ENCODE measurements around the gene C20orf202. TPM values are rescaled to one million over a fixed set of nuclear protein-coding genes. Genes with fewer than 3 reads are reported as not detected.

Gene C20orf202
- polyA plus RNA-seq: under 1 TPM; 0.27 to 0.33 TPM

GRCh38 chr20:1202762-1203504 lies at the start of gene C20orf202:
Gene C20orf202 (plus strand): TSS chr20:1203454. CDS start chr20:1203586, 132 bp downstream.
- no peaks in the 10 kb centered on the region for H3K9me3 ChIP-seq (ENCODE audit: control insufficient read depth in 2 of 2, insufficient read depth in 1 of 2, low read depth in 1 of 2, low read length in 1 of 2)
- H3K4me1 ChIP-seq (ENCODE audit: control insufficient read depth in 2 of 2, insufficient read depth in 2 of 2, low read length in 1 of 2): peaks cover 4 to 8% of the 10 kb centered on the region in 2 donors
- H3K4me3 ChIP-seq (ENCODE audit: low read depth in 1 of 2, low read length in 2 of 2): no peak within 1 kb of the TSS
- WGBS, 2 donors: 69 to 73% methylated on average over 5 of the region's 5 CpGs
- H3K27ac ChIP-seq (ENCODE audit: low read depth in 2 of 2, low read length in 1 of 2): peak within 1 kb of the TSS; percentile 46 to 83
- H3K27me3 ChIP-seq (ENCODE audit: control insufficient read depth in 1 of 2, insufficient read depth in 2 of 2, low read length in 2 of 2): no peaks in the 10 kb centered on the region
- no peaks in the 10 kb centered on the region for H3K36me3 ChIP-seq (ENCODE audit: control insufficient read depth in 2 of 2, insufficient read depth in 2 of 2, low read length in 1 of 2)

- no peaks in the 10 kb centered on the region for H3K4me1 ChIP-seq (ENCODE audit: control insufficient read depth in 2 of 2, insufficient read depth in 2 of 2, low read length in 1 of 2)
- no peaks in the 10 kb centered on the region for H3K27me3 ChIP-seq (ENCODE audit: control insufficient read depth in 1 of 2, insufficient read depth in 2 of 2, low read length in 2 of 2)
- H3K36me3 ChIP-seq (ENCODE audit: control insufficient read depth in 2 of 2, insufficient read depth in 2 of 2, low read length in 1 of 2): peaks cover 5 to 11% of the 10 kb centered on the region in 2 donors
- H3K9me3 ChIP-seq (ENCODE audit: control insufficient read depth in 2 of 2, insufficient read depth in 1 of 2, low read depth in 1 of 2, low read length in 1 of 2): no peaks in the 10 kb centered on the region
- H3K27ac ChIP-seq (ENCODE audit: low read depth in 2 of 2, low read length in 1 of 2): no peak overlapping the region
- no peak overlapping the region for H3K4me3 ChIP-seq (ENCODE audit: low read depth in 1 of 2, low read length in 2 of 2)
Measured at GRCh38 chr20:1154226-1154625, 49.0 kb upstream of the C20orf202 start.

- Histone ChIP-seq H3K9me3 (ENCODE audit: control insufficient read depth in 2 of 2, insufficient read depth in 1 of 2, low read depth in 1 of 2, low read length in 1 of 2) (no peaks in the 10 kb centered on the region), H3K27me3 (ENCODE audit: control insufficient read depth in 1 of 2, insufficient read depth in 2 of 2, low read length in 2 of 2) (no peaks in the 10 kb centered on the region), H3K36me3 (ENCODE audit: control insufficient read depth in 2 of 2, insufficient read depth in 2 of 2, low read length in 1 of 2) (peaks cover 5 to 11% of the 10 kb centered on the region in 2 donors), H3K4me1 (ENCODE audit: control insufficient read depth in 2 of 2, insufficient read depth in 2 of 2, low read length in 1 of 2) (no peaks in the 10 kb centered on the region), H3K27ac (ENCODE audit: low read depth in 2 of 2, low read length in 1 of 2) (no peak overlapping the region), H3K4me3 (ENCODE audit: low read depth in 1 of 2, low read length in 2 of 2) (no peak overlapping the region)
- 89 to 97% methylated on average over 1 of the region's 1 CpG for WGBS, 2 donors
Measured at GRCh38 chr20:1154691-1155090, 48.6 kb upstream of the C20orf202 start.

GRCh38 chr20:1155342-1155741 lies 47.9 kb upstream of the C20orf202 start:
- Histone ChIP-seq H3K27me3 (ENCODE audit: control insufficient read depth in 1 of 2, insufficient read depth in 2 of 2, low read length in 2 of 2) (no peaks in the 10 kb centered on the region), H3K4me3 (ENCODE audit: low read depth in 1 of 2, low read length in 2 of 2) (no peak overlapping the region), H3K27ac (ENCODE audit: low read depth in 2 of 2, low read length in 1 of 2) (no peak overlapping the region), H3K9me3 (ENCODE audit: control insufficient read depth in 2 of 2, insufficient read depth in 1 of 2, low read depth in 1 of 2, low read length in 1 of 2) (no peaks in the 10 kb centered on the region), H3K4me1 (ENCODE audit: control insufficient read depth in 2 of 2, insufficient read depth in 2 of 2, low read length in 1 of 2) (no peaks in the 10 kb centered on the region), H3K36me3 (ENCODE audit: control insufficient read depth in 2 of 2, insufficient read depth in 2 of 2, low read length in 1 of 2) (peaks cover 5 to 15% of the 10 kb centered on the region in 2 donors)
- WGBS, 2 donors: 96 to 98% methylated on average over 3 of the region's 3 CpGs

- peaks cover 15 to 39% of the 10 kb centered on the region in 2 donors for H3K36me3 ChIP-seq (ENCODE audit: control insufficient read depth in 2 of 2, insufficient read depth in 2 of 2, low read length in 1 of 2)
- WGBS, 2 donors: 97% methylated on average over 10 of the region's 10 CpGs
Measured at GRCh38 chr20:1160496-1160895, 42.8 kb upstream of the C20orf202 start.

GRCh38 chr20:1160991-1161390 lies 42.3 kb upstream of the C20orf202 start:
- H3K4me1 ChIP-seq (ENCODE audit: control insufficient read depth in 2 of 2, insufficient read depth in 2 of 2, low read length in 1 of 2): no peaks in the 10 kb centered on the region
- no peaks in the 10 kb centered on the region for H3K9me3 ChIP-seq (ENCODE audit: control insufficient read depth in 2 of 2, insufficient read depth in 1 of 2, low read depth in 1 of 2, low read length in 1 of 2)
- H3K27ac ChIP-seq (ENCODE audit: low read depth in 2 of 2, low read length in 1 of 2): no peak overlapping the region
- H3K27me3 ChIP-seq (ENCODE audit: control insufficient read depth in 1 of 2, insufficient read depth in 2 of 2, low read length in 2 of 2): no peaks in the 10 kb centered on the region
- H3K4me3 ChIP-seq (ENCODE audit: low read depth in 1 of 2, low read length in 2 of 2): no peak overlapping the region
- H3K36me3 ChIP-seq (ENCODE audit: control insufficient read depth in 2 of 2, insufficient read depth in 2 of 2, low read length in 1 of 2): peaks cover 14 to 43% of the 10 kb centered on the region in 2 donors
- WGBS, 2 donors: 97 to 98% methylated on average over 12 of the region's 12 CpGs

More at GRCh38 chr20:1160496-1160895, 42.8 kb upstream of the C20orf202 start:
- no peak overlapping the region for H3K27ac ChIP-seq (ENCODE audit: low read depth in 2 of 2, low read length in 1 of 2)
- no peaks in the 10 kb centered on the region for H3K4me1 ChIP-seq (ENCODE audit: control insufficient read depth in 2 of 2, insufficient read depth in 2 of 2, low read length in 1 of 2)
- no peaks in the 10 kb centered on the region for H3K27me3 ChIP-seq (ENCODE audit: control insufficient read depth in 1 of 2, insufficient read depth in 2 of 2, low read length in 2 of 2)
- H3K4me3 ChIP-seq (ENCODE audit: low read depth in 1 of 2, low read length in 2 of 2): no peak overlapping the region
- no peaks in the 10 kb centered on the region for H3K9me3 ChIP-seq (ENCODE audit: control insufficient read depth in 2 of 2, insufficient read depth in 1 of 2, low read depth in 1 of 2, low read length in 1 of 2)

- peaks cover 17 to 48% of the 10 kb centered on the region in 2 donors for H3K36me3 ChIP-seq (ENCODE audit: control insufficient read depth in 2 of 2, insufficient read depth in 2 of 2, low read length in 1 of 2)
- no peak overlapping the region for H3K27ac ChIP-seq (ENCODE audit: low read depth in 2 of 2, low read length in 1 of 2)
- no peaks in the 10 kb centered on the region for H3K4me1 ChIP-seq (ENCODE audit: control insufficient read depth in 2 of 2, insufficient read depth in 2 of 2, low read length in 1 of 2)
- no peak overlapping the region for H3K4me3 ChIP-seq (ENCODE audit: low read depth in 1 of 2, low read length in 2 of 2)
- WGBS, 2 donors: 94 to 97% methylated on average over 6 of the region's 6 CpGs
- H3K27me3 ChIP-seq (ENCODE audit: control insufficient read depth in 1 of 2, insufficient read depth in 2 of 2, low read length in 2 of 2): no peaks in the 10 kb centered on the region
- H3K9me3 ChIP-seq (ENCODE audit: control insufficient read depth in 2 of 2, insufficient read depth in 1 of 2, low read depth in 1 of 2, low read length in 1 of 2): no peaks in the 10 kb centered on the region
Measured at GRCh38 chr20:1163105-1163504, 40.1 kb upstream of the C20orf202 start.

- 78 to 86% methylated on average over 2 of the region's 2 CpGs for WGBS, 2 donors
Measured at GRCh38 chr20:1163653-1164052, 39.6 kb upstream of the C20orf202 start.

GRCh38 chr20:1164871-1165270 lies 38.4 kb upstream of the C20orf202 start:
- Histone ChIP-seq H3K9me3 (ENCODE audit: control insufficient read depth in 2 of 2, insufficient read depth in 1 of 2, low read depth in 1 of 2, low read length in 1 of 2) (no peaks in the 10 kb centered on the region), H3K27ac (ENCODE audit: low read depth in 2 of 2, low read length in 1 of 2) (no peak overlapping the region), H3K4me1 (ENCODE audit: control insufficient read depth in 2 of 2, insufficient read depth in 2 of 2, low read length in 1 of 2) (no peaks in the 10 kb centered on the region), H3K4me3 (ENCODE audit: low read depth in 1 of 2, low read length in 2 of 2) (no peak overlapping the region), H3K27me3 (ENCODE audit: control insufficient read depth in 1 of 2, insufficient read depth in 2 of 2, low read length in 2 of 2) (no peaks in the 10 kb centered on the region), H3K36me3 (ENCODE audit: control insufficient read depth in 2 of 2, insufficient read depth in 2 of 2, low read length in 1 of 2) (peaks cover 29 to 61% of the 10 kb centered on the region in 2 donors)
- 96 to 97% methylated on average over 7 of the region's 7 CpGs for whole genome bisulfite sequencing, 2 donors

More at GRCh38 chr20:1163653-1164052, 39.6 kb upstream of the C20orf202 start:
- no peak overlapping the region for H3K4me3 ChIP-seq (ENCODE audit: low read depth in 1 of 2, low read length in 2 of 2)
- H3K27me3 ChIP-seq (ENCODE audit: control insufficient read depth in 1 of 2, insufficient read depth in 2 of 2, low read length in 2 of 2): no peaks in the 10 kb centered on the region
- H3K4me1 ChIP-seq (ENCODE audit: control insufficient read depth in 2 of 2, insufficient read depth in 2 of 2, low read length in 1 of 2): no peaks in the 10 kb centered on the region
- H3K36me3 ChIP-seq (ENCODE audit: control insufficient read depth in 2 of 2, insufficient read depth in 2 of 2, low read length in 1 of 2): peaks cover 22 to 51% of the 10 kb centered on the region in 2 donors
- H3K9me3 ChIP-seq (ENCODE audit: control insufficient read depth in 2 of 2, insufficient read depth in 1 of 2, low read depth in 1 of 2, low read length in 1 of 2): no peaks in the 10 kb centered on the region
- H3K27ac ChIP-seq (ENCODE audit: low read depth in 2 of 2, low read length in 1 of 2): no peak overlapping the region

- H3K36me3 ChIP-seq (ENCODE audit: control insufficient read depth in 2 of 2, insufficient read depth in 2 of 2, low read length in 1 of 2): peaks cover 29 to 59% of the 10 kb centered on the region in 2 donors
- no peak overlapping the region for H3K27ac ChIP-seq (ENCODE audit: low read depth in 2 of 2, low read length in 1 of 2)
- H3K4me3 ChIP-seq (ENCODE audit: low read depth in 1 of 2, low read length in 2 of 2): no peak overlapping the region
- H3K9me3 ChIP-seq (ENCODE audit: control insufficient read depth in 2 of 2, insufficient read depth in 1 of 2, low read depth in 1 of 2, low read length in 1 of 2): no peaks in the 10 kb centered on the region
- whole genome bisulfite sequencing, 2 donors: 87 to 97% methylated on average over 1 of the region's 1 CpG
- H3K4me1 ChIP-seq (ENCODE audit: control insufficient read depth in 2 of 2, insufficient read depth in 2 of 2, low read length in 1 of 2): no peaks in the 10 kb centered on the region
- no peaks in the 10 kb centered on the region for H3K27me3 ChIP-seq (ENCODE audit: control insufficient read depth in 1 of 2, insufficient read depth in 2 of 2, low read length in 2 of 2)
Measured at GRCh38 chr20:1165521-1165920, 37.7 kb upstream of the C20orf202 start.

All from esophagus (tissue), 2 donors.